Mucosa of stomach (tissue), 1 donor: Measurements from ENCODE around the gene LHFPL3.

ENCODE experiments used
- H3K27me3 ChIP-seq: one replicate; pipeline ENCODE4 v1.7.0; 2013; ENCODE audit warnings: mild to moderate bottlenecking, low read length; ENCODE audit not compliant: control insufficient read depth, insufficient read depth
- H3K36me3 ChIP-seq: one replicate; pipeline ENCODE4 v1.7.0; 2013; ENCODE audit warnings: low read length; ENCODE audit not compliant: control insufficient read depth, insufficient read depth
- H3K4me1 ChIP-seq: one replicate; pipeline ENCODE4 v1.7.0; 2013; ENCODE audit warnings: mild to moderate bottlenecking, low read length; ENCODE audit not compliant: control insufficient read depth, insufficient read depth
- H3K4me3 ChIP-seq: one replicate; pipeline ENCODE4 v1.7.0; 2013; ENCODE audit warnings: low read length
- H3K9ac ChIP-seq: one replicate; pipeline ENCODE4 v1.7.0; 2013; ENCODE audit warnings: mild to moderate bottlenecking, low read length, moderate library complexity
- H3K9me3 ChIP-seq: one replicate; pipeline ENCODE4 v1.7.0; 2013; ENCODE audit warnings: mild to moderate bottlenecking, low read length, moderate library complexity; ENCODE audit not compliant: control insufficient read depth
- donor health status: Pancreatic carcinoma.

The LHFPL3 gene

GRCh38 chr7:104816537-104816936 lies 488.1 kb downstream of the LHFPL3 start:
- no peak overlapping the region for H3K9ac ChIP-seq
- H3K27me3 ChIP-seq = no peaks in the 10 kb centered on the region
- H3K4me1 ChIP-seq = no peaks in the 10 kb centered on the region
- no peak overlapping the region for H3K4me3 ChIP-seq
- no peaks in the 10 kb centered on the region for H3K36me3 ChIP-seq
- no peaks in the 10 kb centered on the region for H3K9me3 ChIP-seq

GRCh38 chr7:104818961-104819880 lies 490.8 kb downstream of the LHFPL3 start:
- H3K36me3 ChIP-seq = no peaks in the 10 kb centered on the region
- H3K27me3 ChIP-seq = no peaks in the 10 kb centered on the region
- no peaks in the 10 kb centered on the region for H3K4me1 ChIP-seq
- H3K9me3 ChIP-seq = no peaks in the 10 kb centered on the region
- H3K9ac ChIP-seq = no peak overlapping the region
- no peak overlapping the region for H3K4me3 ChIP-seq

GRCh38 chr7:104820836-104821535 lies 492.6 kb downstream of the LHFPL3 start:
- Histone ChIP-seq H3K9ac (no peak overlapping the region), H3K27me3 (no peaks in the 10 kb centered on the region), H3K36me3 (no peaks in the 10 kb centered on the region), H3K9me3 (no peaks in the 10 kb centered on the region), H3K4me1 (no peaks in the 10 kb centered on the region), H3K4me3 (no peak overlapping the region)

- Histone ChIP-seq H3K4me3 (no peak overlapping the region), H3K9ac (no peak overlapping the region), H3K4me1 (no peaks in the 10 kb centered on the region), H3K36me3 (no peaks in the 10 kb centered on the region), H3K27me3 (no peaks in the 10 kb centered on the region), H3K9me3 (no peaks in the 10 kb centered on the region)
Observed at GRCh38 chr7:104823177-104823576, 494.8 kb downstream of the LHFPL3 start.

GRCh38 chr7:104825099-104825498 lies 496.7 kb downstream of the LHFPL3 start:
- Histone ChIP-seq H3K9me3 (no peaks in the 10 kb centered on the region), H3K27me3 (no peaks in the 10 kb centered on the region), H3K4me3 (no peak overlapping the region), H3K36me3 (no peaks in the 10 kb centered on the region), H3K9ac (no peak overlapping the region), H3K4me1 (no peaks in the 10 kb centered on the region)

GRCh38 chr7:104826135-104826534 lies 497.7 kb downstream of the LHFPL3 start:
- no peaks in the 10 kb centered on the region for H3K9me3 ChIP-seq
- no peaks in the 10 kb centered on the region for H3K27me3 ChIP-seq
- no peaks in the 10 kb centered on the region for H3K36me3 ChIP-seq
- H3K4me3 ChIP-seq = no peak overlapping the region
- H3K4me1 ChIP-seq = no peaks in the 10 kb centered on the region
- no peak overlapping the region for H3K9ac ChIP-seq

- H3K4me3 ChIP-seq = no peak overlapping the region
Observed at GRCh38 chr7:104836976-104837375, 508.6 kb downstream of the LHFPL3 start.

GRCh38 chr7:104838537-104839299 lies 510.3 kb downstream of the LHFPL3 start:
- H3K4me3 ChIP-seq = no peak overlapping the region
- H3K36me3 ChIP-seq = no peaks in the 10 kb centered on the region
- H3K9me3 ChIP-seq = no peaks in the 10 kb centered on the region
- H3K9ac ChIP-seq = no peak overlapping the region
- no peaks in the 10 kb centered on the region for H3K4me1 ChIP-seq
- no peaks in the 10 kb centered on the region for H3K27me3 ChIP-seq

More at GRCh38 chr7:104836976-104837375, 508.6 kb downstream of the LHFPL3 start:
- Histone ChIP-seq H3K9ac (no peak overlapping the region), H3K4me1 (no peaks in the 10 kb centered on the region), H3K27me3 (no peaks in the 10 kb centered on the region), H3K9me3 (no peaks in the 10 kb centered on the region), H3K36me3 (no peaks in the 10 kb centered on the region)

- Histone ChIP-seq H3K27me3 (no peaks in the 10 kb centered on the region), H3K4me1 (no peaks in the 10 kb centered on the region), H3K36me3 (no peaks in the 10 kb centered on the region), H3K9ac (no peak overlapping the region), H3K9me3 (no peaks in the 10 kb centered on the region), H3K4me3 (no peak overlapping the region)
Observed at GRCh38 chr7:104839842-104840241, 511.4 kb downstream of the LHFPL3 start.

- no peaks in the 10 kb centered on the region for H3K27me3 ChIP-seq
- no peak overlapping the region for H3K9ac ChIP-seq
- H3K4me3 ChIP-seq = no peak overlapping the region
- H3K4me1 ChIP-seq = no peaks in the 10 kb centered on the region
- H3K36me3 ChIP-seq = no peaks in the 10 kb centered on the region
- no peaks in the 10 kb centered on the region for H3K9me3 ChIP-seq
Observed at GRCh38 chr7:104841798-104842197, 513.4 kb downstream of the LHFPL3 start.

- Histone ChIP-seq H3K9ac (no peak overlapping the region), H3K36me3 (no peaks in the 10 kb centered on the region), H3K9me3 (no peaks in the 10 kb centered on the region)
Observed at GRCh38 chr7:104843198-104843597, 514.8 kb downstream of the LHFPL3 start.

GRCh38 chr7:104845557-104845956 lies 517.2 kb downstream of the LHFPL3 start:
- H3K9me3 ChIP-seq = no peaks in the 10 kb centered on the region
- no peaks in the 10 kb centered on the region for H3K36me3 ChIP-seq
- no peaks in the 10 kb centered on the region for H3K4me1 ChIP-seq
- no peak overlapping the region for H3K4me3 ChIP-seq
- H3K9ac ChIP-seq = no peak overlapping the region
- H3K27me3 ChIP-seq = no peaks in the 10 kb centered on the region

More at GRCh38 chr7:104843198-104843597, 514.8 kb downstream of the LHFPL3 start:
- Histone ChIP-seq H3K4me1 (no peaks in the 10 kb centered on the region), H3K27me3 (no peaks in the 10 kb centered on the region), H3K4me3 (no peak overlapping the region)
